ENCODE data around the gene AHRR. TPM values are rescaled to one million over a fixed set of nuclear protein-coding genes. Genes with fewer than 3 reads are reported as not detected.
"Not testable (repeated sequence)": the region's sequence is repeated elsewhere in the genome, so short reads cannot be mapped to it uniquely, and the experiment has no call there.

AHRR gene
- total RNA-seq, 1 donor from 2014 or later: 10.5 TPM

DNA sequence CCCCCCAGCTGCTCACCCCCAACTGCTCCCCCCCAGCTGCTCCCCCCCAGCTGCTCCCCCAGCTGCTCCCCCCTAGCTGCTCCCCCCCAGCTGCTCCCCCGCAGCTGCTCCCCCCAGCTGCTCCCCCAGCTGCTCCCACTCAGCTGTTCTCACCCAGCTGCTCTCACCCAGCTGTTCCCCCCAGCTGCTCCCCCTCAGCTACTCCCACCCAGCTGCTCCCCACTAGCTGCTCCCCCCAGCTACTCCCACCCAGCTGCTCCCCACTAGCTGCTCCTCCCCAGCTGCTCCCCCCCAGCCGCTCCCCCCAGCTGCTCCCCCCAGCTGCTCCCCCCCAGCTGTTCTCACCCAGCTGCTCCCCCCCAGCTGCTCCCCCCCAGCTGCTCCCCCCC is 22.8 kb upstream of the AHRR start:
- H4K20me1 ChIP-seq (ENCODE audit: insufficient read depth, low read length): peaks cover 75% of the 10 kb centered on the region
- no peak for FAIRE-seq
- no peak overlapping the region for H3K4me3 Mint-ChIP-seq (ENCODE audit: unreplicated experiment)

DNA sequence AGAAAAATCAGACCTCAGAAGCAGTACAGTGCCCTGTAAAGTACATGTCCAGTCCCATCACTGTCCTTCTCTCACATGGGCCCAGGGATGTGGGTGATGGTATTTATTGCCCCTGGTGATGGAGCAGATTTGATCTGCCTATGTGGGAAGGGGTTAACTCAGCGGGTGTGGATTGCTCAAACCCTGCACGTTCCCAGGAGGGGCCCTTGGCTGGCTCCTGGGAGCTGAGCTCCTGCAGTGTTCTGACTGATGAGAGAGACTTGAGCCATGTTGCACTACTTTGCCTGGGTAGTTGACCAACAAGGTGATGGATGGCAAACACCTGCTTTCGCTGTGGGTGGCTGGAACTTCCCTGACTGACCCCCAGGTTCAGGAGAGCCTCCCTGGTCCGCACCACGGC is 21.6 kb upstream of the AHRR start:
- peaks cover 70% of the 10 kb centered on the region for H4K20me1 ChIP-seq (ENCODE audit: insufficient read depth, low read length)

More for the DNA sequence above, 22.8 kb upstream of the AHRR start:
- H3K27ac Mint-ChIP-seq (ENCODE audit: unreplicated experiment): no peak overlapping the region
- DNase-seq (ENCODE audit: low read depth): no peak
- H3K4me1 Mint-ChIP-seq (ENCODE audit: low read depth, unreplicated experiment): peaks cover 23% of the 10 kb centered on the region
- Histone ChIP-seq H3K4me2 (ENCODE audit: low read length) (no peak overlapping the region), H3K4me1 (ENCODE audit: insufficient read depth, low read length) (peaks cover 7% of the 10 kb centered on the region), H3K27me3 (ENCODE audit: insufficient read depth, low read length) (no peaks in the 10 kb centered on the region), H3K9ac (ENCODE audit: low read length) (no peak overlapping the region), H3K36me3 (ENCODE audit: insufficient read depth, low read length) (no peaks in the 10 kb centered on the region), H2AFZ (ENCODE audit: low read depth, low read length) (no peak overlapping the region), H3K9me3 (ENCODE audit: insufficient read depth, low read depth, low read length) (no peaks in the 10 kb centered on the region), H3K27ac (ENCODE audit: low read depth, low read length) (no peak overlapping the region), H3K79me2 (ENCODE audit: insufficient read depth, low read length) (peaks cover 25% of the 10 kb centered on the region), H3K4me3 (ENCODE audit: insufficient read depth, low read depth, low read length) (no peak overlapping the region)
- H3K36me3 Mint-ChIP-seq (ENCODE audit: low read depth, unreplicated experiment): no peaks in the 10 kb centered on the region
- H3K27me3 Mint-ChIP-seq (ENCODE audit: low read depth, unreplicated experiment): no peaks in the 10 kb centered on the region
- no peaks in the 10 kb centered on the region for H3K9me3 Mint-ChIP-seq (ENCODE audit: unreplicated experiment)
- TF ChIP-seq, protein P1, sequence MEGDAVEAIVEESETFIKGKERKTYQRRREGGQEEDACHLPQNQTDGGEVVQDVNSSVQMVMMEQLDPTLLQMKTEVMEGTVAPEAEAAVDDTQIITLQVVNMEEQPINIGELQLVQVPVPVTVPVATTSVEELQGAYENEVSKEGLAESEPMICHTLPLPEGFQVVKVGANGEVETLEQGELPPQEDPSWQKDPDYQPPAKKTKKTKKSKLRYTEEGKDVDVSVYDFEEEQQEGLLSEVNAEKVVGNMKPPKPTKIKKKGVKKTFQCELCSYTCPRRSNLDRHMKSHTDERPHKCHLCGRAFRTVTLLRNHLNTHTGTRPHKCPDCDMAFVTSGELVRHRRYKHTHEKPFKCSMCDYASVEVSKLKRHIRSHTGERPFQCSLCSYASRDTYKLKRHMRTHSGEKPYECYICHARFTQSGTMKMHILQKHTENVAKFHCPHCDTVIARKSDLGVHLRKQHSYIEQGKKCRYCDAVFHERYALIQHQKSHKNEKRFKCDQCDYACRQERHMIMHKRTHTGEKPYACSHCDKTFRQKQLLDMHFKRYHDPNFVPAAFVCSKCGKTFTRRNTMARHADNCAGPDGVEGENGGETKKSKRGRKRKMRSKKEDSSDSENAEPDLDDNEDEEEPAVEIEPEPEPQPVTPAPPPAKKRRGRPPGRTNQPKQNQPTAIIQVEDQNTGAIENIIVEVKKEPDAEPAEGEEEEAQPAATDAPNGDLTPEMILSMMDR (IDR thresholded peaks at IDR 0.05; ENCODE audit: insufficient read depth, low read depth, low read length): no peak
- no peak for TF ChIP-seq EZH2 (IDR thresholded peaks at IDR 0.05; ENCODE audit: insufficient read depth, low read length)

DNA sequence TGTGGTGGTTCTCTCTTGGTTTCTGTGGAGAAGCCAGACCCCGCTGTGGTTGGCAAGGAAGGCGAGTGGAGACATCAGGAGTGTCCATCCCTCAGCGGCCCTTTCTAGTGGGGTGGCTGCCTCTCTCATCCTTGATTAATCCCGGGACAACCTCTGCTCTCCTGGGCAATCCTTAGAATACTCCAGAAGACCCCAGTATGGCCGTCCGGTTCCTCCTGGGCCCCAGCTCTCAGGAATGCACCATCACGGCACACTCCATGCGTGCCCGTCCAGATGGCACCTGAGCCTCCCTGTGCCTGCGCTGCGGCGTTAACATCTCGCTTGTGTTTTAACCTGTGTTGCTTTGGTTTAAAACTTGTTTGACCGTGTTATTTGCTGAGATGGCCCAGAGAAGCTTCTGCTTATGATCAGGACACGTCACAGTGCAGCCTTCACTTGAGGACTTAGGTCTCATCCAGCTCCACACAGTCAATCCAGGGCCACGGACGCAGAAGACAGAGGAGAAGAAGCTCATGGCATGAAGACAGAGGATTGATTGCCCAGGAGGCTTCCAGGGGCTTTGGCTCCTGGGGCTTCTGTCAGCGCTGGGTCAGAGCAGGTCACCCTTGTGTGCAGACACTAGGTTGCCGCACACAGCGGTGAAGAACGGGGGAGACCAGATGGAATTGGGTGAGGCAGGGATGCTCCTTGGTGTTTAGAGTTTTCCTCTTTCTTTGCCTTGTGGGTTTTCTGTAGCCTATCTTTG is 20.7 kb upstream of the AHRR start:
- not testable (repeated sequence) for FAIRE-seq; H3K27me3 Mint-ChIP-seq (ENCODE audit: low read depth, unreplicated experiment); H3K4me1 ChIP-seq (ENCODE audit: insufficient read depth, low read length); H3K4me2 ChIP-seq (ENCODE audit: low read length); H3K9me3 ChIP-seq (ENCODE audit: insufficient read depth, low read depth, low read length); DNase-seq (ENCODE audit: low read depth); H3K27ac ChIP-seq (ENCODE audit: low read depth, low read length); H3K4me3 ChIP-seq (ENCODE audit: insufficient read depth, low read depth, low read length); H3K36me3 Mint-ChIP-seq (ENCODE audit: low read depth, unreplicated experiment); H3K4me3 Mint-ChIP-seq (ENCODE audit: unreplicated experiment); H3K36me3 ChIP-seq (ENCODE audit: insufficient read depth, low read length); H2AFZ ChIP-seq (ENCODE audit: low read depth, low read length); H3K27ac Mint-ChIP-seq (ENCODE audit: unreplicated experiment); H3K9me3 Mint-ChIP-seq (ENCODE audit: unreplicated experiment); H3K9ac ChIP-seq (ENCODE audit: low read length); H3K27me3 ChIP-seq (ENCODE audit: insufficient read depth, low read length)
- Histone ChIP-seq H3K79me2 (ENCODE audit: insufficient read depth, low read length) (peaks cover 28% of the 10 kb centered on the region), H4K20me1 (ENCODE audit: insufficient read depth, low read length) (peaks cover 74% of the 10 kb centered on the region)
- H3K4me1 Mint-ChIP-seq (ENCODE audit: low read depth, unreplicated experiment): peaks cover 21% of the 10 kb centered on the region

More for the DNA sequence above, 21.6 kb upstream of the AHRR start:
- peaks cover 23% of the 10 kb centered on the region for H3K4me1 Mint-ChIP-seq (ENCODE audit: low read depth, unreplicated experiment)
- FAIRE-seq; H3K27me3 Mint-ChIP-seq (ENCODE audit: low read depth, unreplicated experiment); H3K36me3 ChIP-seq (ENCODE audit: insufficient read depth, low read length); H3K27ac ChIP-seq (ENCODE audit: low read depth, low read length); H3K4me1 ChIP-seq (ENCODE audit: insufficient read depth, low read length); DNase-seq (ENCODE audit: low read depth); H2AFZ ChIP-seq (ENCODE audit: low read depth, low read length); H3K9me3 ChIP-seq (ENCODE audit: insufficient read depth, low read depth, low read length); H3K27me3 ChIP-seq (ENCODE audit: insufficient read depth, low read length); H3K4me3 ChIP-seq (ENCODE audit: insufficient read depth, low read depth, low read length); H3K9ac ChIP-seq (ENCODE audit: low read length); H3K4me3 Mint-ChIP-seq (ENCODE audit: unreplicated experiment); H3K36me3 Mint-ChIP-seq (ENCODE audit: low read depth, unreplicated experiment); H3K4me2 ChIP-seq (ENCODE audit: low read length); H3K27ac Mint-ChIP-seq (ENCODE audit: unreplicated experiment); H3K9me3 Mint-ChIP-seq (ENCODE audit: unreplicated experiment): not testable (repeated sequence)
- peaks cover 25% of the 10 kb centered on the region for H3K79me2 ChIP-seq (ENCODE audit: insufficient read depth, low read length)

DNA sequence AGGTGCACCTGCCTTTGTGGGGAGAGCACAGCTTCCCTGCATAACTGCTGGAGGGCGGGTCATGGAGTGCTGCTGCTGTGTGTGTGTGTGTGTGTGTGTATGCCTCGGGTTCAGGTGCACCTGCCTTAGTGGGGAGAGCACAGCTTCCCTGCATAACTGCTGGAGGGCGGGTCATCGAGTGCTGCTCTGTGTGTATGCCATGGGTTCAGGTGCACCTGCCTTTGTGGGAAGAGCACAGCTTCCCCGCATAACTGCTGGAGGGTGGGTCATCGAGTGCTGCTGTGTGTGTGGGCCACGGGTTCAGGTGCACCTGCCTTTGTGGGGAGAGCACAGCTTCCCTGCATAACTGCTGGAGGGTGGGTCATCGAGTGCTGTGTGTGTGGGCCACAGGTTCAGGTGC is 19.1 kb upstream of the AHRR start:
- not testable (repeated sequence) for DNase-seq (ENCODE audit: low read depth); H3K4me1 ChIP-seq (ENCODE audit: insufficient read depth, low read length); FAIRE-seq; H3K27ac ChIP-seq (ENCODE audit: low read depth, low read length); H3K9me3 Mint-ChIP-seq (ENCODE audit: unreplicated experiment); H3K4me3 ChIP-seq (ENCODE audit: insufficient read depth, low read depth, low read length); H2AFZ ChIP-seq (ENCODE audit: low read depth, low read length); H3K9me3 ChIP-seq (ENCODE audit: insufficient read depth, low read depth, low read length); H3K4me3 Mint-ChIP-seq (ENCODE audit: unreplicated experiment); H3K27me3 ChIP-seq (ENCODE audit: insufficient read depth, low read length); H3K27ac Mint-ChIP-seq (ENCODE audit: unreplicated experiment); H3K4me2 ChIP-seq (ENCODE audit: low read length); H3K27me3 Mint-ChIP-seq (ENCODE audit: low read depth, unreplicated experiment); H3K36me3 ChIP-seq (ENCODE audit: insufficient read depth, low read length); H3K9ac ChIP-seq (ENCODE audit: low read length); H3K4me1 Mint-ChIP-seq (ENCODE audit: low read depth, unreplicated experiment)
- peaks cover 26% of the 10 kb centered on the region for H3K79me2 ChIP-seq (ENCODE audit: insufficient read depth, low read length)
- H4K20me1 ChIP-seq (ENCODE audit: insufficient read depth, low read length): peaks cover 78% of the 10 kb centered on the region
- peaks cover 12% of the 10 kb centered on the region for H3K36me3 Mint-ChIP-seq (ENCODE audit: low read depth, unreplicated experiment)
